ENCODE data around the gene CLINT1.
A peak's percentile ranks its signal among the peaks of the same experiment; 100 is the strongest.
"Not testable (repeated sequence)": the region's sequence is repeated elsewhere in the genome, so short reads cannot be mapped to it uniquely, and the experiment has no call there.

CLINT1 gene

GRCh38 chr5:157858527-157859226, at the start of gene CLINT1:
CLINT1 (minus strand) TSS chr5:157859145; CDS start chr5:157858970, 175 bp downstream.
- DNase-seq, result peak; percentile 92

DNA sequence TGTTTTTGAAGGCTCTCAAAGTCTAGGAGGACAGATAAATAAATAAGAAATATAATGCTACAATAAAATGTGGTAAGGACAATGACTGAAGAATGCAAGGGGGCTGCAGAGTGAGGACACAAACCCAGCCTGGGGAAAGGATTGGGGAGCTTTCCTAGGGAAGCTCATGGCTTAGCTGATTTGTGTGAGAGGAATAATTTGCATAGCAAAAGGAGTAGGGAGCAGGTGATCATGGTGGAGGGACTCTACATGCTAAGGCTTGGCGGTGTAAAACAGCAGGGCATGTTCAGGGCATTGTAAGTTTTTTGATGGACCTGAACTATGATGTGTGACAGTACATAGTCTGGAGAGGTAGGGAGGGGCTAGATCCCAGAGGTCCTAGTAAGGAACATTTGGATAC, 49.5 kb upstream of the CLINT1 start:
- no peak for DNase-seq

DNA sequence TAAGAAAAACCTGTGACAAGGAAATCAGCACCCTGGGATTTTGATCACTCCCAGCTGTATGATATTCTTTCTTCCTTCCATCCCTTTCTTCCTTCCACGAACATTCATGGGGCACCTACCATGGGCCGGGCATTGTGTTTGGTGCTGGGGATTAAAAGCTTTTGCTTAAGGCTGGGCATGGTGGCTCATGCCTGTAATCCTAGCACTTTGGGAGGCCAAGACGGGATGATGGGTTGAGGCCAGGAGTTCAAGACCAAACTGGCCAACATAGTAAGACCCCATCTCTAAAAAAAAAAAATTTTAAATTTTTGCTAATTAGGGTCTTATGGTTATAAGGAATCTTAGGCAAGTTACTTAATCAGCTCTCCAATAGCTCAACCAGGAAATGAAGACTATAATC, 48.5 kb upstream of the CLINT1 start:
- no peak for DNase-seq

DNA sequence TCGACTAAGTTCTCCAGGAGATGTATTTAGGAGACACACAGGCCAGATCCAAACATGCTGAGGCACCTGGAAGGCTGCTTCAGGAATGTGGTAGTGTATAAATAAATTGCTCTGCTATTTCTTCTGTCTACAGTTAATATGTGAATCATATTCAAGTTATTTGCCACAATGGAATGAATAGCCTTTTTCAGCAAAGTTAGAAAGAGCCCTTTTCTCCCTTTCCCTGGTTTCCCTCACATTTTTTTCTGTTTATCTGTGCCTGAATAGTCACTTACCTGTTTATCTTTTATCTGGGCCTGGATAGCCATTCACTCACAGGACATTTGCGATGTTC, 44.1 kb upstream of the CLINT1 start:
- DNase-seq, result no peak

GRCh38 chr5:157902449-157903116, 43.6 kb upstream of the CLINT1 start:
- no peak for DNase-seq

GRCh38 chr5:157900644-157901043, 41.7 kb upstream of the CLINT1 start:
- DNase-seq, result no peak

- DNase-seq, result no peak
Observed at GRCh38 chr5:157893611-157894010, 34.7 kb upstream of the CLINT1 start.

DNA sequence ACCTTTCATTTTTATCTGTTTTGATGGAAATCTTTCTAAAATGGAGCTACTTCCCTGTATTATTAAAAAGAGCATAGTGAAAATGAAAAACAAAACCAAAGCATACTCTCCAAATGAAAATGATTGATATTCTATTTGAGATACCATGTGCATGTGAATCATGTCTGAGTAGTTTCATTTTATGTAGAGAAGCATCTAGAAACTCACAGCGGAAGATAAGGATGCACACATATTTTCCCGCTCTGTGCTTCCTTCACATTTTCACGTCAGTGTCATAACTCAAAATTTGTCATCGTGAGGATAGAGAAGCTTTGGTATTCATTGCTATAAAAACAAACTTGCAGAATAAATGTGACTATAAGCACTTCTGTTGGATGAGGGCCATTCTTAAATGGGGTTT, 34.0 kb upstream of the CLINT1 start:
- no peak for DNase-seq

- DNase-seq, result no peak
Observed at GRCh38 chr5:157890836-157891597, 32.1 kb upstream of the CLINT1 start.

GRCh38 chr5:157888814-157889532, 30.0 kb upstream of the CLINT1 start:
- no peak for DNase-seq

GRCh38 chr5:157886796-157887380, 27.9 kb upstream of the CLINT1 start:
- no peak for DNase-seq

DNA sequence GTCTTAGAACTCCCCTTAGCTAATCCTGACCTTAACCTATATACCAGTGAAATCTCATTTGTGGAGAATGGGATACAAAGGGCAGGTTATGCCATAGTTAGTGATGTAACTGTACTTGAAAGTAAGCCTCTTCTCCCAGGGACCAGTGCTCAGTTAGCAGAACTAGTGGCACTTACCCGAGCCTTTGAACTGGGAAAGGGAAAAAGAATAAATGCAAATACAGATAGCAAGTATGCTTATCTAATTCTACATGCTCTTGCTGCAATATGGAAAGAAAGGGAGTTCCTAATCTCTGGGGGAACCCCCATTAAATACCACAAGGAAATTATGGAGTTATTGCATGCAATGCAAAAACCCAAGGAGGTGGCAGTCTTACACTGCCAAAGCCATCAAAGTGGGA, 26.1 kb upstream of the CLINT1 start:
- DNase-seq, result not testable (repeated sequence)

DNA sequence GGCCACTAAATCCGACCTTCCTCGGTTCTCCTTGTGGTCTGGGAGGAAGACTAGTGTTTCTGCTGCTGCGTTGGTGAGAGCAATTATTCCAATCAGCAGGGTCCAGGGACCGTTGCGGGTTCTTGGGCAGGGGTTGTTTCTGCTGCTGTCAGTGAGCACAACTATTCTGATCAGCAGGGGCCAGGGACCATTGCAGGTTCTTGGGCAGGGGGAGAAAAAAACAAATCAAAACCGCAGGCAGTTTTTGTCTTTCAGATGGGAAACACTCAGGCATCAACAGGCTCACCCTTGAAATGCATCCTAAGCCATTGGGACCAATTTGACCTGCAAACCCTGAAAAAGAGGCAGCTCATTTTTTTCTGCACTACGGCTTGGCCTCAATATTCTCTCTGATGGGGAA, 22.6 kb upstream of the CLINT1 start:
- DNase-seq, result not testable (repeated sequence)

DNA sequence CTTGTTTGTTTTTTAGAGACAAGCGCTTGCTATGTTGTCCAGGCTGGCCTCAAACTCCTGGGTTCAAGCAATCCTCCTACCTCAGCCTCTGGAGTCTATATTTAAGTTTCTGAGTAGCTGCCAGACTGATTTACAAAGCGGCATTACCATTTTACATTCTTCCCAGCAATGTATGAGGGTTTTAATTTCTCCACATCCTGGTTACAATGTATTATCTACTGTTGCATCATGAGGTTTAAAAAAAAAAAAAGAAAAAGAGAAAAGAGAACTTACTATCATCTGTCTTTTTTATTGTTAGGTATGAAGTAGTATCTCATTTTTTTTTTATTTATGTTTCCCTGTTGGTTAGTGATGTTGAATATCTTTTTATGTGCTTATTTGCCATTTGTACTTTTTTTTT, 18.9 kb upstream of the CLINT1 start:
- DNase-seq, result no peak

DNA sequence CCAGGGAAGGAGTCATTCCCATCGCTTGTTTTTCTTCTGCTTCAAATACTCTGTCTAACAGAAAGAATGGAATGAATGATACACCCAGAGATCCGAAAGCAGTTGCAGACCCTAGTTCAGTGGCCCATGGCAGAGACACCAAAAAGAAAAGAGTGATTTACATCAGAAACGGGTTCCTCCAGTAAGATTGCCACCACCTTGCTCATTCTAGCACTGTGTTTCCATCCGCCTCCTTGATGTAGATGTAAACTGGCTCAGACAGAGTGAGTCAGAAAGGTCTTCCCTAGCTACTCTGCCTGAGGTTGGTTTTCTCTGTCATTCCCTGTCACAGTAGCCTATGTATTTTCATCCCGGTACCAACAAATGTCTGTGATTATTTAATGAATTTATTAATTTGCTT, 15.9 kb upstream of the CLINT1 start:
- no peak for DNase-seq

GRCh38 chr5:157870837-157871834, 12.2 kb upstream of the CLINT1 start:
- no peak for DNase-seq

DNA sequence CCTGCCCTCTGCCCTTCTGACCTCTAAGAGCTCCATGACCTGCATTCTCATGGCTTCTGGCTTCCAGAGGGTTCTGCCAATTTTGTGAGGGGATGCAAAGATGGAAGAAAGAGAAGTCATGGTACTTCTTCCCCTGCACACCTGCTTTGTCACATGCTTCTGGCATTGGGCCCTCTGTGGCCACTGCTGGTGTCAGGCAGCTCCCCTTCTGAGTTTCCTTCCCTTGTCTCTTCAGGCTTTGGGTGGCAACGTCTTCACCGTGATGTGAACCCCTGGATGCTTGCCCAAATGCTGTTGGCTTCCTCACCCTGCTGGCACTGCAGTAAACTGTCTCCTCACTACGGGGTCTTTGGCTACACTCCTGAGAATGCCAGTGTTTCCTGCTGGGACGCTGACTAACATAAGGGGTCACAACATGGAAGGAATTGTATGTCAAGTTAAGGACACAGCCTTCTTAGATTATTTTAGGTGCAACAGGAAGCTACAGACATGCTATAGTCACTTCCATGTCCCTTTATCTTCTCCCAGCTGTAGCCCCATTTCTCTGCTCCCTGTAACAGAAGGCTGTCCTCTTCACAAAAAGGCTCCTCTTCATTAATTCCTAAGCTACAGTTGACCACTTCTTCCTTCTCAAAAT, 8.9 kb upstream of the CLINT1 start:
- no peak for DNase-seq

GRCh38 chr5:157866536-157866935, 7.6 kb upstream of the CLINT1 start:
- DNase-seq, result no peak

DNA sequence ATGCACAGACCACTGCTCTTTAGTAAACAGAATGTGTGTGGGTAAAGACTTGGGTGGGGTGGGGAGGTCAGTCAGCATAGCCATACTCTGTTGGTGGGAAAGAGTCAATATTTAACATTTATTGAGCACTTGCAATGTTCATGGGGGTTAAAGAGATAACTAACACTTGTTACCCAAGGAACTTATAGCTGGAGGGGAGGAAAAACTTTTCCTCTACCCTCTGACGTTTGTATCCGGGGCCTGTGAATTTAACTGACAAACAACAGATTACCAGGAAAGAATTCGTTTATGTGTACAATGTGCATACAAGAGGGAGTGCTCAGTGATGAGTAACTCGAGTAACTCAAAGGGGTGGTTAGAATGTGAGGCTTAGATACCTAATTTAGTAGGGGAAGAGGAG, 6.8 kb upstream of the CLINT1 start:
- DNase-seq, result no peak

GRCh38 chr5:157864067-157864466, 5.1 kb upstream of the CLINT1 start:
- no peak for DNase-seq

DNA sequence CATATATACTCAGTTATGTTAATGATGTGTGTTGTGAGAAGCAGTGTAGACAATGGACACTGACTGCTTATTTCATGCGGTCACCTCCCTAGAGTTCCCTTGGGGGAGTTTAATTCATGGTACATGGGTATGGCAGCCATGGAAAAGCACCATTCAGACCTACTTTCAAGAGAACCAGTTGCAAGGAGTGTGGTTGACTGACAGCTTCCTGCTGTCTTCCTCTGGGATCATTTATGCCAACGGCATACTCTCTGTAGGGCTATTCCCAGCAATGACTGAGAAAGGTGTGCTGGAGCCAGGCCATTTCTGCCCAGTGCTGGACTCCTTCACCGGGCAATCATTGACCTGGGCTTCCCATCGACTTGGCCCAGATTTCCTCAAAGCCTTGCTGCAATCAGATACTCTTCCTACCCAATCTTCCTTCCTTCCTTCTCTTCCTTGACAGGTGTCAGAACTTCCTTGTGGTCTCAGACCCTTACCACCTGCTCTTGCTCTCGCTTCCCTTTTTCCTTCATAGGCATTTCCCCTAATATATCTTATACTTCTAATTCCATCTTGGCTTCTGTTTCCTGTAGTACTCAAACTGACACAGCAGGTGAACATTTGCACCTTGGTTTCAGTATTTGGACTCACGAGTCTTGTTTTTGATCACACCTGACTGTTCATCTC, 3.4 kb upstream of the CLINT1 start:
- no peak for DNase-seq
